H7 (cell line): ENCODE results near the gene NDUFAF8. TPM values are rescaled to one million over a fixed set of nuclear protein-coding genes. Genes with fewer than 3 reads are reported as not detected.
A peak's percentile ranks its signal among the peaks of the same experiment; 100 is the strongest.

Experiments used
- DNase-seq: peaks from one replicate; pipeline ENCODE4 v3.0.0; 2012
- H3K27me3 ChIP-seq: 2 replicates; pipeline ENCODE4 v1.6.0; 2011; ENCODE audit warnings: mild to moderate bottlenecking, low read length; ENCODE audit not compliant: control insufficient read depth, insufficient read depth
- H3K36me3 ChIP-seq: replicated peaks from 2 replicates; pipeline ENCODE4 v1.5.1; 2011; ENCODE audit warnings: low read length; ENCODE audit not compliant: control insufficient read depth, insufficient read depth
- H3K4me3 ChIP-seq: 2 replicates; pipeline ENCODE4 v1.5.1; 2011; ENCODE audit warnings: low read depth, mild to moderate bottlenecking, control low read depth, low read length, moderate library complexity; ENCODE audit not compliant: insufficient read depth
- total RNA-seq: library from RNA; depleted of rRNA; stranded (reverse); fragments of >200 nt; shearing (Covaris generic); gene quantifications from 2 replicates; pipeline ENCODE4 v1.2.3, GENCODE V29; 2014

NDUFAF8 gene
- total RNA-seq, 1 experiment from 2014 or later: 38.8 TPM

GRCh38 chr17:81208651-81209050, 30.5 kb upstream of the NDUFAF8 start:
- DNase-seq: no peak
- Histone ChIP-seq H3K27me3 (no peaks in the 10 kb centered on the region), H3K36me3 (peaks cover 2% of the 10 kb centered on the region), H3K4me3 (no peak overlapping the region)

- Histone ChIP-seq H3K36me3 (peaks cover 2% of the 10 kb centered on the region), H3K4me3 (no peak overlapping the region), H3K27me3 (no peaks in the 10 kb centered on the region)
- no peak for DNase-seq
Observed at GRCh38 chr17:81209141-81209540, 30.0 kb upstream of the NDUFAF8 start.

GRCh38 chr17:81210466-81210865, 28.7 kb upstream of the NDUFAF8 start:
- Histone ChIP-seq H3K36me3 (peaks cover 2% of the 10 kb centered on the region), H3K27me3 (no peaks in the 10 kb centered on the region), H3K4me3 (no peak overlapping the region)
- no peak for DNase-seq

- no peaks in the 10 kb centered on the region; the same call in none of the 2 replicates for H3K36me3 ChIP-seq
- H3K4me3 ChIP-seq: no peak overlapping the region
- H3K27me3 ChIP-seq: no peaks in the 10 kb centered on the region
- no peak for DNase-seq
Observed at GRCh38 chr17:81210868-81211267, 28.2 kb upstream of the NDUFAF8 start.

- DNase-seq: no peak
Observed at GRCh38 chr17:81212365-81212764, 26.8 kb upstream of the NDUFAF8 start.

GRCh38 chr17:81213978-81214377, 25.1 kb upstream of the NDUFAF8 start:
- no peak overlapping the region for H3K4me3 ChIP-seq
- no peaks in the 10 kb centered on the region; the same call in none of the 2 replicates for H3K36me3 ChIP-seq
- H3K27me3 ChIP-seq: no peaks in the 10 kb centered on the region
- no peak for DNase-seq

More at GRCh38 chr17:81212365-81212764, 26.8 kb upstream of the NDUFAF8 start:
- Histone ChIP-seq H3K27me3 (no peaks in the 10 kb centered on the region), H3K36me3 (no peaks in the 10 kb centered on the region; the same call in none of the 2 replicates), H3K4me3 (no peak overlapping the region)

GRCh38 chr17:81217491-81217890, 21.6 kb upstream of the NDUFAF8 start:
- Histone ChIP-seq H3K36me3 (peaks cover 2% of the 10 kb centered on the region), H3K27me3 (no peaks in the 10 kb centered on the region), H3K4me3 (no peak overlapping the region)
- DNase-seq: no peak

- Histone ChIP-seq H3K27me3 (no peaks in the 10 kb centered on the region; the same call in 1 of the 2 replicates), H3K36me3 (peaks cover 2% of the 10 kb centered on the region), H3K4me3 (no peak overlapping the region)
- no peak for DNase-seq
Observed at GRCh38 chr17:81218459-81218858, 20.7 kb upstream of the NDUFAF8 start.

- Histone ChIP-seq H3K27me3 (peaks cover 2% of the 10 kb centered on the region; the same call in 1 of the 2 replicates), H3K36me3 (peaks cover 2% of the 10 kb centered on the region), H3K4me3 (no peak overlapping the region)
- no peak for DNase-seq
Observed at GRCh38 chr17:81218991-81219390, 20.1 kb upstream of the NDUFAF8 start.

- no peak for DNase-seq
- Histone ChIP-seq H3K4me3 (no peak overlapping the region), H3K36me3 (peaks cover 2% of the 10 kb centered on the region), H3K27me3 (peaks cover 2% of the 10 kb centered on the region; the same call in 1 of the 2 replicates)
Observed at GRCh38 chr17:81219476-81220180, 19.5 kb upstream of the NDUFAF8 start.

GRCh38 chr17:81221371-81221841, 17.7 kb upstream of the NDUFAF8 start:
- peak; percentile 84 for DNase-seq
- peaks cover 2% of the 10 kb centered on the region; the same call in 1 of the 2 replicates for H3K27me3 ChIP-seq
- H3K4me3 ChIP-seq: peak overlapping the region; percentile 5; the same call in 1 of the 2 replicates
- peaks cover 2% of the 10 kb centered on the region for H3K36me3 ChIP-seq

GRCh38 chr17:81221842-81222619, 17.1 kb upstream of the NDUFAF8 start:
- peaks cover 2% of the 10 kb centered on the region for H3K36me3 ChIP-seq
- DNase-seq: peak; percentile 81
- peak overlapping the region; percentile 72 for H3K4me3 ChIP-seq
- peaks cover 2% of the 10 kb centered on the region; the same call in 1 of the 2 replicates for H3K27me3 ChIP-seq

- Histone ChIP-seq H3K27me3 (peaks cover 2% of the 10 kb centered on the region; the same call in 1 of the 2 replicates), H3K4me3 (peak overlapping the region; percentile 72), H3K36me3 (peaks cover 2% of the 10 kb centered on the region)
- no peak for DNase-seq
Observed at GRCh38 chr17:81222620-81222905, 16.6 kb upstream of the NDUFAF8 start.

- H3K4me3 ChIP-seq: peak within 1 kb of the TSS; percentile 72
- peaks cover 2% of the 10 kb centered on the region; the same call in 1 of the 2 replicates for H3K27me3 ChIP-seq
- H3K36me3 ChIP-seq: peaks cover 2% of the 10 kb centered on the region
Observed at GRCh38 chr17:81222906-81223761, 16.0 kb upstream of the NDUFAF8 start, which contains the start of gene CEP131. Gene CEP131, minus strand, starts transcription at chr17:81222965. Its CDS starts 2,909 bp downstream, at chr17:81220056.

More at GRCh38 chr17:81222906-81223761, 16.0 kb upstream of the NDUFAF8 start, which contains the start of gene CEP131:
- peak; percentile 100 for DNase-seq
